Measurements from ENCODE around the gene BRAF.

Gene BRAF

DNA sequence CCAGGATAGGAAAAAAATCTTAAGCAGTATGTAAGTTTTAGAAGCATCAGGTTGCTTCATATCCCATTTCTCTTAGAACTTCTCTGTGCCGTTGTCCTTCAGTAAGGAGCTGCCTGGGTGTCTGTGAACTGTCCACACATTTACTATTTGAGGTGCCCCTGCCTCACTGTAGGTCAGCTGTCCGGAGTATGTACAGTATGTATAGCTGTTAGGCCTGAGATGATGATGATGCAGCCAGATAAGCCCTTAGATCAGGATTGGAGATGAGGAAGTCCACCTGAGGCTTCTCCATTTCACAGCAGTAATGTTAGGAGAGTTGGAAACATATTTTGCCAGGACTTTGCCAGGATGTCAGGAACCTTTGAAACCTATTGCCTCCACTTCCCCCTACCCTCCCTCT lies 220.5 kb downstream of the BRAF start:
- no peak for TF ChIP-seq CSDC2 (CRISPR knock-in tag; IDR thresholded peaks at IDR 0.05)
- no peak for TF ChIP-seq POU6F1 (CRISPR knock-in tag; IDR thresholded peaks at IDR 0.05; ENCODE audit: borderline replicate concordance, low read depth)
- TF ChIP-seq ZC3H10 (CRISPR knock-in tag; IDR thresholded peaks at IDR 0.05): no peak
- no peak for TF ChIP-seq ZFP30 (CRISPR knock-in tag; IDR thresholded peaks at IDR 0.05)
- TF ChIP-seq ZNF70 (CRISPR knock-in tag; IDR thresholded peaks at IDR 0.05): no peak
- TF ChIP-seq ESRRG (CRISPR knock-in tag; IDR thresholded peaks at IDR 0.05): no peak
- no peak for TF ChIP-seq ZNF565 (CRISPR knock-in tag; conservative IDR thresholded peaks at IDR 0.05; ENCODE audit: low read depth)
- TF ChIP-seq SNAI2 (CRISPR knock-in tag; IDR thresholded peaks at IDR 0.05): no peak
- TF ChIP-seq, protein P1, sequence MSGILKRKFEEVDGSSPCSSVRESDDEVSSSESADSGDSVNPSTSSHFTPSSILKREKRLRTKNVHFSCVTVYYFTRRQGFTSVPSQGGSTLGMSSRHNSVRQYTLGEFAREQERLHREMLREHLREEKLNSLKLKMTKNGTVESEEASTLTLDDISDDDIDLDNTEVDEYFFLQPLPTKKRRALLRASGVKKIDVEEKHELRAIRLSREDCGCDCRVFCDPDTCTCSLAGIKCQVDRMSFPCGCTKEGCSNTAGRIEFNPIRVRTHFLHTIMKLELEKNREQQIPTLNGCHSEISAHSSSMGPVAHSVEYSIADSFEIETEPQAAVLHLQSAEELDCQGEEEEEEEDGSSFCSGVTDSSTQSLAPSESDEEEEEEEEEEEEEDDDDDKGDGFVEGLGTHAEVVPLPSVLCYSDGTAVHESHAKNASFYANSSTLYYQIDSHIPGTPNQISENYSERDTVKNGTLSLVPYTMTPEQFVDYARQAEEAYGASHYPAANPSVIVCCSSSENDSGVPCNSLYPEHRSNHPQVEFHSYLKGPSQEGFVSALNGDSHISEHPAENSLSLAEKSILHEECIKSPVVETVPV (CRISPR knock-in tag; IDR thresholded peaks at IDR 0.05): no peak
- TF ChIP-seq TOX (CRISPR knock-in tag; IDR thresholded peaks at IDR 0.05; ENCODE audit: borderline replicate concordance): no peak
- TF ChIP-seq PATZ1 (CRISPR knock-in tag; IDR thresholded peaks at IDR 0.05; ENCODE audit: borderline replicate concordance): no peak
- TF ChIP-seq, protein P2, sequence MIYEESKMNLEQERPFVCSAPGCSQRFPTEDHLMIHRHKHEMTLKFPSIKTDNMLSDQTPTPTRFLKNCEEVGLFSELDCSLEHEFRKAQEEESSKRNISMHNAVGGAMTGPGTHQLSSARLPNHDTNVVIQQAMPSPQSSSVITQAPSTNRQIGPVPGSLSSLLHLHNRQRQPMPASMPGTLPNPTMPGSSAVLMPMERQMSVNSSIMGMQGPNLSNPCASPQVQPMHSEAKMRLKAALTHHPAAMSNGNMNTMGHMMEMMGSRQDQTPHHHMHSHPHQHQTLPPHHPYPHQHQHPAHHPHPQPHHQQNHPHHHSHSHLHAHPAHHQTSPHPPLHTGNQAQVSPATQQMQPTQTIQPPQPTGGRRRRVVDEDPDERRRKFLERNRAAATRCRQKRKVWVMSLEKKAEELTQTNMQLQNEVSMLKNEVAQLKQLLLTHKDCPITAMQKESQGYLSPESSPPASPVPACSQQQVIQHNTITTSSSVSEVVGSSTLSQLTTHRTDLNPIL (CRISPR knock-in tag; IDR thresholded peaks at IDR 0.05; ENCODE audit: low read depth): no peak
- ATAC-seq: no peak

DNA sequence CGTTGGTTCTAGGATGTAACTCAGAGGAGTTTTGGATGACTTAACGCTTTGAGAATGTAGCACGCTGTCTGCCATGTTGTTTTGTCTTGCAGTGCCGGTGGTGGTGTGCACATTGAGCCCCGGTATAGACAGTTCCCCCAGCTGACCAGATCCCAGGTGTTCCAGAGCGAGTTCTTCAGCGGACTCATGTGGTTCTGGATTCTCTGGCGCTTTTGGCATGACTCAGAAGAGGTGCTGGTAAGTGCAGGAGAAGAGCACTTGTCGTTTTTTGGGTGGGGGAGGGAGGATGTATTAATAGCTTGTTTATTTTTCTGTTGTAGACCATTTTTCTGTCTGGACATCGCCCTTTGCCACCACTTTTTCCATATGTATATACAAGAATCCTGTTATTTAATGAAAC lies 222.0 kb downstream of the BRAF start:
- no peak for ATAC-seq
- TF ChIP-seq TCF4 (CRISPR knock-in tag; IDR thresholded peaks at IDR 0.05; ENCODE audit: borderline replicate concordance) (no peak), GLIS3 (CRISPR knock-in tag; IDR thresholded peaks at IDR 0.05) (no peak), PATZ1 (CRISPR knock-in tag; IDR thresholded peaks at IDR 0.05; ENCODE audit: borderline replicate concordance) (no peak), ZNF8 (CRISPR knock-in tag; IDR thresholded peaks at IDR 0.05) (no peak), ZFP3 (CRISPR knock-in tag; IDR thresholded peaks at IDR 0.05) (no peak), POU6F1 (CRISPR knock-in tag; IDR thresholded peaks at IDR 0.05; ENCODE audit: borderline replicate concordance, low read depth) (no peak), RARB (CRISPR knock-in tag; IDR thresholded peaks at IDR 0.05) (no peak), ZC3H10 (CRISPR knock-in tag; IDR thresholded peaks at IDR 0.05) (no peak), TOX (CRISPR knock-in tag; IDR thresholded peaks at IDR 0.05; ENCODE audit: borderline replicate concordance) (no peak), ESRRG (CRISPR knock-in tag; IDR thresholded peaks at IDR 0.05) (no peak), OSR1 (CRISPR knock-in tag; IDR thresholded peaks at IDR 0.05) (no peak), PPARA (CRISPR knock-in tag; IDR thresholded peaks at IDR 0.05; ENCODE audit: borderline replicate concordance) (no peak), ZNF565 (CRISPR knock-in tag; conservative IDR thresholded peaks at IDR 0.05; ENCODE audit: low read depth) (no peak), ISL1 (CRISPR knock-in tag; IDR thresholded peaks at IDR 0.05) (no peak)
- TF ChIP-seq, protein P3, sequence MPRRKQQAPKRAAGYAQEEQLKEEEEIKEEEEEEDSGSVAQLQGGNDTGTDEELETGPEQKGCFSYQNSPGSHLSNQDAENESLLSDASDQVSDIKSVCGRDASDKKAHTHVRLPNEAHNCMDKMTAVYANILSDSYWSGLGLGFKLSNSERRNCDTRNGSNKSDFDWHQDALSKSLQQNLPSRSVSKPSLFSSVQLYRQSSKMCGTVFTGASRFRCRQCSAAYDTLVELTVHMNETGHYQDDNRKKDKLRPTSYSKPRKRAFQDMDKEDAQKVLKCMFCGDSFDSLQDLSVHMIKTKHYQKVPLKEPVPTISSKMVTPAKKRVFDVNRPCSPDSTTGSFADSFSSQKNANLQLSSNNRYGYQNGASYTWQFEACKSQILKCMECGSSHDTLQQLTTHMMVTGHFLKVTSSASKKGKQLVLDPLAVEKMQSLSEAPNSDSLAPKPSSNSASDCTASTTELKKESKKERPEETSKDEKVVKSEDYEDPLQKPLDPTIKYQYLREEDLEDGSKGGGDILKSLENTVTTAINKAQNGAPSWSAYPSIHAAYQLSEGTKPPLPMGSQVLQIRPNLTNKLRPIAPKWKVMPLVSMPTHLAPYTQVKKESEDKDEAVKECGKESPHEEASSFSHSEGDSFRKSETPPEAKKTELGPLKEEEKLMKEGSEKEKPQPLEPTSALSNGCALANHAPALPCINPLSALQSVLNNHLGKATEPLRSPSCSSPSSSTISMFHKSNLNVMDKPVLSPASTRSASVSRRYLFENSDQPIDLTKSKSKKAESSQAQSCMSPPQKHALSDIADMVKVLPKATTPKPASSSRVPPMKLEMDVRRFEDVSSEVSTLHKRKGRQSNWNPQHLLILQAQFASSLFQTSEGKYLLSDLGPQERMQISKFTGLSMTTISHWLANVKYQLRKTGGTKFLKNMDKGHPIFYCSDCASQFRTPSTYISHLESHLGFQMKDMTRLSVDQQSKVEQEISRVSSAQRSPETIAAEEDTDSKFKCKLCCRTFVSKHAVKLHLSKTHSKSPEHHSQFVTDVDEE (CRISPR knock-in tag; IDR thresholded peaks at IDR 0.05): no peak
- TF ChIP-seq, protein P2 (CRISPR knock-in tag; IDR thresholded peaks at IDR 0.05; ENCODE audit: low read depth): no peak
